Endodermal cell (in vitro differentiated cells): ENCODE measurements around the gene NEMP1. TPM values are rescaled to one million over a fixed set of nuclear protein-coding genes. Genes with fewer than 3 reads are reported as not detected.

Experiments
- DNase-seq: peaks from one replicate; pipeline ENCODE4 v3.0.0-alpha.2; 2017
- H3K27ac ChIP-seq: 2 replicates; pipeline ENCODE4 v1.5.1; 2013; ENCODE audit warnings: mild to moderate bottlenecking, low read depth, low read length, moderate library complexity
- H3K27me3 ChIP-seq: 2 replicates; pipeline ENCODE4 v1.6.1; 2013; ENCODE audit warnings: mild to moderate bottlenecking, low read length, moderate library complexity; ENCODE audit not compliant: insufficient read depth, control insufficient read depth, poor library complexity, severe bottlenecking
- H3K36me3 ChIP-seq: 2 replicates; pipeline ENCODE4 v1.7.0; 2013; ENCODE audit warnings: mild to moderate bottlenecking, low read length, moderate library complexity; ENCODE audit not compliant: control insufficient read depth, insufficient read depth
- H3K4me1 ChIP-seq: one replicate; pipeline ENCODE4 v1.7.0; 2013; ENCODE audit warnings: low read length; ENCODE audit not compliant: control insufficient read depth, insufficient read depth
- H3K4me3 ChIP-seq: 2 replicates; pipeline ENCODE4 v1.5.1; 2013; ENCODE audit warnings: mild to moderate bottlenecking, low read length, moderate library complexity
- H3K9ac ChIP-seq: 2 replicates; pipeline ENCODE4 v1.6.1; 2013; ENCODE audit warnings: mild to moderate bottlenecking, low read length, moderate library complexity; ENCODE audit not compliant: poor library complexity, severe bottlenecking; ENCODE audit errors: extremely low read depth
- H3K9me3 ChIP-seq: 2 replicates; pipeline ENCODE4 v1.6.1; 2013; ENCODE audit warnings: mild to moderate bottlenecking, low read length, moderate library complexity; ENCODE audit not compliant: control insufficient read depth
- H3K27ac Mint-ChIP-seq: 2 replicates; pipeline ENCODE4 v1.8.0; 2020; ENCODE audit warnings: mixed read lengths
- H3K27me3 Mint-ChIP-seq: 2 replicates; pipeline ENCODE4 v1.8.0; 2021; ENCODE audit warnings: mild to moderate bottlenecking, mixed read lengths; ENCODE audit not compliant: insufficient read depth
- H3K36me3 Mint-ChIP-seq: 2 replicates; pipeline ENCODE4 v1.8.0; 2020; ENCODE audit warnings: low read depth, mixed read lengths
- H3K4me1 Mint-ChIP-seq: 2 replicates; pipeline ENCODE4 v1.8.0; 2020; ENCODE audit warnings: mixed read lengths
- H3K4me3 Mint-ChIP-seq: 2 replicates; pipeline ENCODE4 v1.8.0; 2020; ENCODE audit warnings: mild to moderate bottlenecking, moderate library complexity, mixed read lengths
- H3K9me3 Mint-ChIP-seq: 2 replicates; pipeline ENCODE4 v1.8.0; 2020; ENCODE audit warnings: mild to moderate bottlenecking, mixed read lengths
- WGBS, 2 experiments: methylation state at CpG; one replicate each; pipeline versions ENCODE4 v1.1.5 to v1.1.7; 2013; ENCODE audit warnings: missing lambda C conversion rate in 2 of 2, mixed read lengths in 1 of 2; ENCODE audit not compliant: insufficient coverage in 1 of 2, insufficient read length in 1 of 2; 5-methylcytosine and 5-hydroxymethylcytosine counted together
- total RNA-seq, 2 donors: library from RNA; stranded (reverse); fragmentation: NEBNext Ultra II Directional in 1 of 2; extraction: Animal tissue kit (Norgen Biotek cat#: 25700) in 1 of 2; gene quantifications; 2 replicates in 1 of 2; 3 replicates in 1 of 2; pipeline ENCODE4 v1.2.1, GENCODE V29; 2021
- TF ChIP-seq, protein P1 (sequence below): fragments of 200-600 bp; sonication (generic); conservative IDR thresholded peaks from 2 replicates; pipeline ENCODE4 v1.5.0; 2021; ENCODE audit warnings: antibody characterized with exemption, mild to moderate bottlenecking

Gene NEMP1
- total RNA-seq, 2 donors from 2014 or later = 36.3 to 52.6 TPM

DNA sequence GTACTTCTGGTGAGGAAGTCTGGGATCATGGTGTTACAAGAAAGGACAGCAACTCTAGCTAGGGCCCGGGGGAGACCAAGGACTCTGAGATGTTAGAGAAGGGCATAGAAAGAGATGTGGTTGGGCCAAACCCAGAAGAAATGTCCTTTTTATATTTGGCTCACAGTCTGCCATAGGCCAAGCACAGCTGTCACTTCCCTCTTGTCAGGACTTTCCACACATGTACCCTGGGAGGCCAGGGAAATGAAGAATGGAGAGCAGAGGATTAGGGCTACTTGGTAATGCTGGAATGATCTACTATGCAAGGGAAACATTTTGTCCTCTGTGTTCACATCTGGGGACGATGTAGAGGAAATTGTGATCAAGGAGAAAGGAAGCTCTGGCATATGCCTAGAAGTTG is 37.8 kb downstream of the NEMP1 start:
- H3K36me3 Mint-ChIP-seq = no peaks in the 10 kb centered on the region
- DNase-seq = peak; percentile 53
- H3K4me3 ChIP-seq = no peak overlapping the region
- no peak overlapping the region for H3K4me3 Mint-ChIP-seq
- no peaks in the 10 kb centered on the region for H3K36me3 ChIP-seq
- peaks cover 5% of the 10 kb centered on the region for H3K4me1 Mint-ChIP-seq
- WGBS, 2 experiments = 77 to 81% methylated on average over 2 of the region's 2 CpGs
- no peaks in the 10 kb centered on the region for H3K9me3 ChIP-seq
- no peak overlapping the region for H3K27ac Mint-ChIP-seq
- H3K4me1 ChIP-seq = no peaks in the 10 kb centered on the region
- no peak overlapping the region for H3K27ac ChIP-seq
- H3K27me3 ChIP-seq = peaks cover 24% of the 10 kb centered on the region
- H3K9me3 Mint-ChIP-seq = no peaks in the 10 kb centered on the region
- TF ChIP-seq, protein P1, sequence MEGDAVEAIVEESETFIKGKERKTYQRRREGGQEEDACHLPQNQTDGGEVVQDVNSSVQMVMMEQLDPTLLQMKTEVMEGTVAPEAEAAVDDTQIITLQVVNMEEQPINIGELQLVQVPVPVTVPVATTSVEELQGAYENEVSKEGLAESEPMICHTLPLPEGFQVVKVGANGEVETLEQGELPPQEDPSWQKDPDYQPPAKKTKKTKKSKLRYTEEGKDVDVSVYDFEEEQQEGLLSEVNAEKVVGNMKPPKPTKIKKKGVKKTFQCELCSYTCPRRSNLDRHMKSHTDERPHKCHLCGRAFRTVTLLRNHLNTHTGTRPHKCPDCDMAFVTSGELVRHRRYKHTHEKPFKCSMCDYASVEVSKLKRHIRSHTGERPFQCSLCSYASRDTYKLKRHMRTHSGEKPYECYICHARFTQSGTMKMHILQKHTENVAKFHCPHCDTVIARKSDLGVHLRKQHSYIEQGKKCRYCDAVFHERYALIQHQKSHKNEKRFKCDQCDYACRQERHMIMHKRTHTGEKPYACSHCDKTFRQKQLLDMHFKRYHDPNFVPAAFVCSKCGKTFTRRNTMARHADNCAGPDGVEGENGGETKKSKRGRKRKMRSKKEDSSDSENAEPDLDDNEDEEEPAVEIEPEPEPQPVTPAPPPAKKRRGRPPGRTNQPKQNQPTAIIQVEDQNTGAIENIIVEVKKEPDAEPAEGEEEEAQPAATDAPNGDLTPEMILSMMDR = no peak
- peaks cover 23% of the 10 kb centered on the region for H3K27me3 Mint-ChIP-seq
- no peak overlapping the region for H3K9ac ChIP-seq

DNA sequence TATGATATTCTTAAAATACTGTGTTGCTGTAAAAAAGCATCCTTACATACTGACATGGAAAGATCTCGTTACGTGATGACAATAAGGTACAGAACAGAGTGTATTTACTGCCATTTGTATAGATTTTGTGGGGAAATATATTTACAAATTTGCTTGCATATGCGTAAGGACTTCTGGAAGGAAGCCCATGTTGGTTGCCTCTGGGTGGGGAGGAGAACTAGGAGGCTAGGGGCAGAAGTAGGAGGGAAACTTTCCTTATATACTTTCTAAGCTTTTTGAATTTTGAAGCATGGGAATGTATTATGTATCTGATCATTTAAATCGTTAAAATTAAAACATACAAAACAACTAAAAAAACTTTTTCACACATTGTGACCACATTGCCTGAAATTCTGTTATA is 38.4 kb downstream of the NEMP1 start:
- DNase-seq = no peak
- Mint-ChIP-seq H3K4me1 (peaks cover 5% of the 10 kb centered on the region), H3K4me3 (no peak overlapping the region), H3K36me3 (no peaks in the 10 kb centered on the region), H3K27ac (no peak overlapping the region), H3K27me3 (peaks cover 19% of the 10 kb centered on the region), H3K9me3 (no peaks in the 10 kb centered on the region)
- Histone ChIP-seq H3K4me3 (no peak overlapping the region), H3K9me3 (no peaks in the 10 kb centered on the region), H3K27me3 (peaks cover 18% of the 10 kb centered on the region), H3K36me3 (no peaks in the 10 kb centered on the region), H3K9ac (no peak overlapping the region), H3K4me1 (no peaks in the 10 kb centered on the region), H3K27ac (no peak overlapping the region)
- TF ChIP-seq, protein P1 = no peak
- WGBS, 2 experiments = 91 to 100% methylated on average over 2 to 3 of the region's 4 CpGs

- DNase-seq = no peak
- Mint-ChIP-seq H3K27ac (no peak overlapping the region), H3K4me1 (peaks cover 5% of the 10 kb centered on the region), H3K36me3 (no peaks in the 10 kb centered on the region), H3K27me3 (peaks cover 16% of the 10 kb centered on the region), H3K4me3 (no peak overlapping the region), H3K9me3 (no peaks in the 10 kb centered on the region)
- no peaks in the 10 kb centered on the region for H3K9me3 ChIP-seq
- TF ChIP-seq, protein P1 = no peak
- H3K36me3 ChIP-seq = no peaks in the 10 kb centered on the region
- H3K9ac ChIP-seq = no peak overlapping the region
- H3K4me3 ChIP-seq = no peak overlapping the region
- peaks cover 16% of the 10 kb centered on the region for H3K27me3 ChIP-seq
- 97 to 100% methylated on average over 1 to 9 of the region's 9 CpGs for WGBS, 2 experiments
- H3K4me1 ChIP-seq = no peaks in the 10 kb centered on the region
- no peak overlapping the region for H3K27ac ChIP-seq
Observed at GRCh38 chr12:57039016-57039798, 39.4 kb downstream of the NEMP1 start.
